Measurements from ENCODE around the gene NKIRAS2. TPM values are rescaled to one million over a fixed set of nuclear protein-coding genes. Genes with fewer than 3 reads are reported as not detected.

Gene NKIRAS2
- polyA plus RNA-seq, 1 donor (not counting 4 experiments of a cell fraction or from before 2014, with no cell fraction given): 26.3 TPM

GRCh38 chr17:41973408-41973811 lies 46.5 kb upstream of the NKIRAS2 start:
- Histone ChIP-seq H2AFZ (ENCODE audit: control insufficient read depth, low read length) (no peak overlapping the region), H4K20me1 (ENCODE audit: control insufficient read depth, extremely low read depth, insufficient read depth, low read length) (no peaks in the 10 kb centered on the region), H3K9me3 (ENCODE audit: control insufficient read depth, low read depth, low read length) (no peaks in the 10 kb centered on the region), H3K27ac (ENCODE audit: control insufficient read depth, insufficient read depth, low read length) (no peak overlapping the region), H3K27me3 (ENCODE audit: control insufficient read depth, extremely low read depth, insufficient read depth, low read length) (no peaks in the 10 kb centered on the region), H3K9ac (ENCODE audit: control insufficient read depth, extremely low read depth, insufficient read depth, low read length) (no peak overlapping the region), H3K9me1 (ENCODE audit: control insufficient read depth, extremely low read depth, insufficient read depth, low read length) (no peaks in the 10 kb centered on the region), H3K36me3 (ENCODE audit: control insufficient read depth in 2 of 2, extremely low read depth in 1 of 2, insufficient read depth in 2 of 2, low read length in 2 of 2) (peaks cover 46 to 51% of the 10 kb centered on the region in 2 experiments), H3K79me2 (ENCODE audit: control insufficient read depth, insufficient read depth, low read length) (peaks cover 14% of the 10 kb centered on the region), H3K4me3 (ENCODE audit: control insufficient read depth in 2 of 3, extremely low read depth in 1 of 3, insufficient read depth in 2 of 3, low read depth in 1 of 3, low read length in 3 of 3) (no peak overlapping the region), H3K4me1 (ENCODE audit: control insufficient read depth, extremely low read depth, insufficient read depth, low read length) (peaks cover 5% of the 10 kb centered on the region), H3K4me2 (ENCODE audit: control insufficient read depth, extremely low read depth, insufficient read depth, low read depth, low read length) (no peak overlapping the region)
- DNase-seq (ENCODE audit: low read depth, low spot score): no peak
- no peak for TF ChIP-seq EZH2 (IDR thresholded peaks at IDR 0.05; ENCODE audit: low read length)
- no peak for TF ChIP-seq CTCF (optimal IDR thresholded peaks at IDR 0.05 in 1 of 3, IDR thresholded peaks at IDR 0.05 in 1 of 3, conservative IDR thresholded peaks at IDR 0.05 in 1 of 3; ENCODE audit: extremely low read depth in 1 of 3, insufficient read depth in 2 of 3, low read length in 3 of 3)
- no peak for FAIRE-seq
- dilution Hi-C loops (cut with MboI; ENCODE audit: extremely low pct_ligation_motif_present, low sequenced_read_pairs): no loop called here

DNA sequence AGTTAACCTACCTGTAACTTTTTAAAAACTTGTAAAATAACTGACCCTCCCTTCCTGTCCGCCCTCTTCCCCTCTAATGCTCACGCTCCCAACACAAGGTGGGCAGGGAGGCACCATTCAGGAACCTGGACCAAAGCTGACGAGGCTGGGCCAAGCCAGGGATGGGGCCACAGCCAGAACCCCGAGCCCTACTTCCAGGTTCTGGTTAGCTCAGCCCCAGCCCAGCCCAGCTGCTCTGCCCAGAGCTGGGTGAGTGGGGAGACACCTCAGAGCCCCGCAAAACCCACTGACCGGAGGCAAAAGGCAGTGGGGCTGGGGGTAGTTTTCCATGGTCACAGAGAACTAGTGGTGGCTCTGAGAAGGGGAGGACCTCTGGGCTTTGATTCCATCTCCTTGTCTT lies 45.9 kb upstream of the NKIRAS2 start:
- Histone ChIP-seq H3K36me3 (ENCODE audit: control insufficient read depth in 2 of 2, extremely low read depth in 1 of 2, insufficient read depth in 2 of 2, low read length in 2 of 2) (peaks cover 40 to 47% of the 10 kb centered on the region in 2 experiments), H3K4me2 (ENCODE audit: control insufficient read depth, extremely low read depth, insufficient read depth, low read depth, low read length) (no peak overlapping the region), H3K27ac (ENCODE audit: control insufficient read depth, insufficient read depth, low read length) (no peak overlapping the region), H4K20me1 (ENCODE audit: control insufficient read depth, extremely low read depth, insufficient read depth, low read length) (no peaks in the 10 kb centered on the region), H3K9me1 (ENCODE audit: control insufficient read depth, extremely low read depth, insufficient read depth, low read length) (no peaks in the 10 kb centered on the region), H3K9ac (ENCODE audit: control insufficient read depth, extremely low read depth, insufficient read depth, low read length) (no peak overlapping the region), H3K27me3 (ENCODE audit: control insufficient read depth, extremely low read depth, insufficient read depth, low read length) (no peaks in the 10 kb centered on the region), H3K4me1 (ENCODE audit: control insufficient read depth, extremely low read depth, insufficient read depth, low read length) (peaks cover 5% of the 10 kb centered on the region), H3K9me3 (ENCODE audit: control insufficient read depth, low read depth, low read length) (no peaks in the 10 kb centered on the region), H2AFZ (ENCODE audit: control insufficient read depth, low read length) (no peak overlapping the region), H3K4me3 (ENCODE audit: control insufficient read depth in 2 of 3, extremely low read depth in 1 of 3, insufficient read depth in 2 of 3, low read depth in 1 of 3, low read length in 3 of 3) (no peak overlapping the region), H3K79me2 (ENCODE audit: control insufficient read depth, insufficient read depth, low read length) (peaks cover 10% of the 10 kb centered on the region)
- no peak for TF ChIP-seq EZH2 (IDR thresholded peaks at IDR 0.05; ENCODE audit: low read length)
- no peak for TF ChIP-seq CTCF (optimal IDR thresholded peaks at IDR 0.05 in 1 of 3, IDR thresholded peaks at IDR 0.05 in 1 of 3, conservative IDR thresholded peaks at IDR 0.05 in 1 of 3; ENCODE audit: extremely low read depth in 1 of 3, insufficient read depth in 2 of 3, low read length in 3 of 3)
- DNase-seq (ENCODE audit: low read depth, low spot score) (no peak), FAIRE-seq (no peak)
- dilution Hi-C loops (cut with MboI; ENCODE audit: extremely low pct_ligation_motif_present, low sequenced_read_pairs): no loop called here
